ENCODE data around the gene ZBTB7C.

The ZBTB7C gene

DNA sequence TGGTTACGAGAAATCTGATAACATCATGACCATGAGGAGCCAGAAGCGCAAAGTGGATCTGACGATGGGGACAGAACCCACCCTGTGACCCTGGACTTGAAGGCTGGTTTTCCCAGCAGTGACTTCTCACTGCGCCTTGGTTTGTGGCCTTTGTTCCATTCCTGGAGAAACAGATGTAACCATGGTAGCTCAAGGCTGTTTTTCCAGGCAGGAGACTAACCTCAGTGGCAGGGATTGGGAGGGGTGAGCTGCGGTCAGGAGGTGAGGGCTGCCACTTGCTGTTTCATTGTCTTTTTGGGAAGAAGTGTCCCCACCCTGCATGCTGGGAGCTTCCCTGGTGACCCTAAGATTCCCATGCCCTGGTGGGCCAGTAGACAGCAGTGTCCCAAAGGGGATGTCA, 362.3 kb downstream of the ZBTB7C start:
- no peak for DNase-seq

GRCh38 chr18:48045744-48046143, 363.4 kb downstream of the ZBTB7C start:
- DNase-seq: no peak

- DNase-seq: no peak
These were observed 364.2 kb downstream of the ZBTB7C start for GRCh38 chr18:48044944-48045343.

GRCh38 chr18:48043166-48043565, 366.0 kb downstream of the ZBTB7C start:
- DNase-seq: no peak

DNA sequence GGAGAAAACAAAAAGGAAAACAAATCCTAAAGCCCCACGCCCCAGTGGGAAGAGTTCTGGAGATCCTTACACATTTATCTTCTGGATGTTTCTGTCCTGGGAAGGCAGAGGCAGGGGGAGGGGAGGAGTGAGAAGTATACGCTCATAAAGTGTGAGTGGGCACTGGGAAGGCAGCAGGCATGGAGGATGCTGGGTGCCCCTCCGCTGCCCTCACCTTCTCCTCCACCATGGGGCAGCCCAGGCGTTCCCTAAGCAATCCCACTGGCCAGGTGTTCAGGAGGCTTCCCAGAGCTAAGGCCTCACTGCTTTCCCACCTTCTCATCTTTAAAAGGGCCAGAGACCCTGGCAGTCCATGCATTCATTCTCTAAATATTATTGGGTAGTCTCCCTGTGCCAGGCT, 366.8 kb downstream of the ZBTB7C start:
- no peak for DNase-seq

DNA sequence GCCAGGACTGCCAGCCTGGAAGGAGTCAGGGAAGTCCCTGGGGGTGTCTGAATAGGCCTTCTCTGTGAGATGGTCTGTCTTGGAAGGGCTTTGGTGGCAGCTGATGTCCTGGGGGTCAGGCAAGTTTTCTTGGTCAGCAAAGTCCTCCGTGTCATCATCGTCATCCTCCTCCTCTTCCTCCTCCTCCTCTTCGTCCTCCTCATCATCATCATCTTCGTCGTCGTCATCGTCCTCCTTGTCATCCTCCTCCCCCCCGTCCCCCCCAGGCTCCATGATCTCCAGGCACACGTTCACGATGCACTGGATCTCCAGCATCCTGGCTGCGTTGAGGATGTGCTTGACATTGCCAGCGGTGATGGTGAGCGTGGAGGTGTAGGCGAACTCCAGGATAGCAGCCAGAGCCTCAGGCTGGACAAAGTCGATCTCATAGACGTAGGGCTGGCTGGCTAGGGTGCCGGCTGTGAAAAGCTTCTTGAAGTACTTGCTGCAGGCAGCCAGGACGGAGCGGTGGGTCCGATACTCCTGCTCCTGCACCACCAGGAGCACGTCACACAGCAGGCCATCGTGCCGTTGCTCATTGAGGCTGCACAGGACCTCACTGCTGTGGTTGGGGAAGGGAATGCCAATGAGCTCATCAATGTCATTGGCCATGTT, 368.6 kb downstream of the ZBTB7C start:
- DNase-seq: no peak

DNA sequence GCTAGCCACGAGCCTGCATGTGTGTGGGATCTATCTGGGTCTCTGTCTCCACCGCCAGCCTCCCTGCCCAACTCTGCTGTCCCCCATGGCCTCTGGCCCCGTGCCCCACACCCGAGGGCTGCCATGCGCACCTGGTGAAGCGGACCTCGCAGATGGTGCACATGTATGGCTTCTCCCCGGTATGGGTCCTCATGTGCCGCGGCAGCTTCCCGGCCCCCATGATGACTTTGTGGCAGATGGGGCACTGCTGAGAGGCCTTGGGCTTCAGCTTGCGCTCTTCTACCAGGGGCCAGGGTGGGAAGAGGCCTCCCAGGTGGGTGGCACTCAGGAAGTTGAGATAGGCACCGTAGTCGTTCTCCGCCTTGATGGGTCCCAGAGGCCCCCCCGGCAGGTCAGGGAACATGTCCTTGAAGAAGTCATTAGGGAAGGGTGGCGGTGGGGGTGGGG, 369.4 kb downstream of the ZBTB7C start:
- DNase-seq: no peak

DNA sequence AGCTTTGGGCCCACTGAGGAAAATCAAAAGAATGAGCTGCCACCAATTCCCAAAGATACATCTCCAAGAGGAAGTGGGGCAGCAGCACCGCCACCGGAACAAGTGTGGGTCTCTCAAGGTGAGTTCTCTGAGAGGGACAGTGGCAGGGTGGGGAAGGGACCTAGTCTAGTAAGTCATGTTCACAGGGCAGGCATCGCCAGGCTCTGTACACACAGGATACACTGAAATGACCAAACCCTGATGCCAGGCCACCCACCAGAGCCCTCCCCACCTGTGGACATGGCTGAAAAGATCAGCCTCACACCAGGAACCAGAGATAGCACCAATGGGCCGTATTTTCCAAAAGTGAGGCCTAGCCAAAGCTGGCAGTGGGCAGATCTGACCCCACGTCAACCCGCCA, 370.5 kb downstream of the ZBTB7C start:
- DNase-seq: no peak

DNA sequence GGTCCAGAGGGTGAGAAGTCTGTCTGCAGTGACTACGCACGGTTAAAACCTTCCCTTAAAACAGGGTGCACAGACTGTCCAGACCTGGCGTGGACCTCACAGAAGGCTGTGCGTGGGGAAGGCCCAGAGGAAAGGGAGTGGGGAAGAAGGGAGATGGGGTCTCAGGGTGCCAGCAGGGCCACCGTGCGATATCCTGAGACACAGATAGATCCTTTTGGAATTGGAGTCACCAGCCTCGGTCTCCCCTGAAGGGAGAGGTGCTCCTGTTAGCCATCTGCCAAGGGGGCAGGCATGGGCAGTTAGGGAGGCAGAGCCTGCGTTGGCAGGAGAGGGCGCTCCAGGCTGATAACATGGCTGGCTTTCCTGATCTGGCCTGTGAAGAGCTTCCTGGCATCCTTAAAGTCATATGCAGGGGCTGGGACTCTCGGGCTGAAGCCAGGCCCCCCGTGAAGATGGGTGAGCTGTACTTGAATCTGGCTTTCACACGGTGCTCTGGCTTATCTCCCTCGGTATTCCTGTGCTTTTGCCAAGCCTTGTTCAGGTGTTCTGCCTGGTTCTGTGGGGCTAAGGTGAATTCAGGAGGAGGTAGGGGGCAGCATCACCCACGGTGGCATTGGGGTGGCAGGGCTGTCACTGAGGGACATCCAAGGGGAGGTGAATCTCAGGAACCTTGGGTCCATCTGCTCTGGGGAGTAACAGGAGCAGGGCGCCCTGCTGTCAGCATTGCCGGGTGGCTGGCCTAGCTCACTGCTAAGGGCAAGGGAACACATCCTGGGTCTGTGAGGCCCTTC, 371.5 kb downstream of the ZBTB7C start:
- DNase-seq: no peak

DNA sequence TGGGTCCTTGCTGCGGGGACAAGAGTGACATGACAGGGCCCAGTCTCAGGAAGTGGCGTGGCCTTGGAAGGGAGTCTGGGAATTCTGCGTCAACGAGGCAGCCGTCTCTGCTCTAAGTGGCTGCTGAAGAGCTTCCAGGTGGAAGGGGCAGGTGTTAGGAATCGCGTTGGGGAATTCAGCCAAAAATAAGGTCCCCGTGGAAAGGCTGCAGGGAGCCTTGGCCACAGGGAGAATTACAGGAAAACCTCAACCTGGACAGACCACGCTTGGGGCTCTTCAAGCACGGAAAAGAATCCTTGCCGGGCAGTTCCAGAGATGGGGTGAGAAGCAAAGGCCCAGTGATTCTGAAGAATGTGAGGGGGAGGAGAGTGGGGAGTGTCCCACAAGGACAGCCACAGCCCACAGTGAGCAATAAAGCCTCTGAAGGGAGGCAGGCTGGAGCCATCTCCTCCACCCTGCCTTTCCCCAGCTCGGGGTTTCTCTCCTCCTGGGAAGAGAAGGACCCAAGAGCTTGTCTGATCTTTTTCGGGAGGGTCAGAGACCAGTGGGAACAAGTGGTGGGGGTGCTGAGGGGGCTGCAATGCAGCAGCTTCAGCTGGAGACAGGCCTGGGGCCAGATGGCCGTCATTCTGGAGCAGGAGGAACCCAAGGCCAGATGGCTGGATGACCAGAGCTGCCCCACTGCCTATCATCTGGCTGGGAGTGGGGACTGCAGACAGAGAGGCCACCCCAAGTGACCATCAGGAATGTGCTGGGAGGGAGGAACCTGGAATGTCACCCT, 372.4 kb downstream of the ZBTB7C start:
- no peak for DNase-seq

DNA sequence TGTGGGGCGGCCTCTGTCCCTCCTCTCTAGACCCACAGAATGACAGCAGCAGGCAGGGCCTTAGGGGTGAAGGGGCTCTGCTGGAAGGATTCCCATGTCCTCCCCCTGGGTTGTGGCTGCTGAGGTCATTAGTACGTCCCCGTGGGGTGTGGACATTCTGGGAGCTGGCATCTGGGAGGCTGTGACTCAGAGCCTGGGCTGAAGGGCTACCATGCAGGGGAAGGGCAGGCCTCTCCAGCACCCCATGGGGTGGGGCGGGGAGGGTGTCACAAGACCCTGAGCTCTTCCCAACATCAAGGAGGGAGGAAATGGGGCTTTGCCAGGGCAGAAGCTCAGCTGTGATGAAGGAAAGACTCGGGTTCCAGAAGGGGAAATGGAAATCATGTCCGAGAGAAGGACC, 373.0 kb downstream of the ZBTB7C start:
- no peak for DNase-seq

DNA sequence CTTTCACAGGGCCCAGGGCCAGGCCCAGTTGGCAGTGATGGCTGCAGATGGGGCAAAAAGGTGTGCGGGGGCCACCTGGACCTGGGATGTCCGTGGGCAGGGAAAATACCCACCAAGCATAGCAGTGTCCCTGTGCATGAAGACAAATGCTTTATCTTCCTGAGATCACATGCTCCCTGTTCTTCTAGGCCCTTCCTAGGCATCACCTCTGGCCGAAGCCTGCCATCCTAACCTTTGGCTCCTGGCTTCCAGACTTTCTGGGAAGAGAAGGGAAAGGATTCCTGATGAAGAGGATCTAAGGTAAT, 373.7 kb downstream of the ZBTB7C start:
- DNase-seq: no peak

GRCh38 chr18:48034651-48035555, 374.3 kb downstream of the ZBTB7C start:
- no peak for DNase-seq

- DNase-seq: no peak
These were observed 375.2 kb downstream of the ZBTB7C start for GRCh38 chr18:48033790-48034650.

DNA sequence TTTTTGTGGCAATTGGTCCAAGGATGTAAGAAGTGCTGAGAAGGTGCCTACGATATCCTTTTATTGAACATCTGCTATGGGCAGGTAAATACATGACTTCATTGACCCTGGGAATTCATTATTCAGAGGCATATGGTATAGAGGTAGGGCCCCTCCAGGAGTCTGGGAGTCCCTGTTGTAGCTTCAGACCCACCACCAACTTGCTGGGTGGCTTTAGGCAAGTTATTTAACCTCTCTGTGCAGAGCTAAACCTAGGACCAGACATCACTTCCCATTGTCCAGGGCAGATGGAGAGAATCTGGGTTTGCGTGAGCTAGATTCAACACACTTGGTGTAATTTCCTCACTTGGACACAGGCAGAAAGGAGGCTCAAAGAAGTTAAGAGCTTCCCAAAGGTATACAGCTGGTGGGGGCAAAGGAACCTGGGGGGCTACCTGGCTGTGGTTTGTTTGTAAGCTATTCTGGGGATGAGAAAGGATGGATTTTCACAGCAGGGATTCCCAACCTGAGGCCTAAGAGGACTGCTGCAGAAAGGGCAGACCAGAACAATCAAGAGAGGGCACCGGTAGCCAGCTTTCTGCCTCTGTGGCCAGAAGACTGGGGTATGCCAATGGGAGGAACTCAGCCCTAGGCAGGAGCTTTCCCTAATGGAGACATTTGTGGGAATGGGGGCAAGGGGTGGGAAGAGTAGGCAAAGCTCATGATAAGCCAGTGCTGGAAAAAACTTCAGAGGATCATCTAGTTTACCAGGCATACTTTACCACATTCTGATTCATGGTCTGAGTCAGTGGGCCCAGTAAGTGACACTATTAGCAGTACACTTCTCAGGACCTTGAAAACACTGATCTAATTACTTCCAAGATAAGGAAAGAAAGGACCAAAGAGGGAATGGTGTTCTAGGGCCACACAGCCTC, 376.1 kb downstream of the ZBTB7C start:
- no peak for DNase-seq

DNA sequence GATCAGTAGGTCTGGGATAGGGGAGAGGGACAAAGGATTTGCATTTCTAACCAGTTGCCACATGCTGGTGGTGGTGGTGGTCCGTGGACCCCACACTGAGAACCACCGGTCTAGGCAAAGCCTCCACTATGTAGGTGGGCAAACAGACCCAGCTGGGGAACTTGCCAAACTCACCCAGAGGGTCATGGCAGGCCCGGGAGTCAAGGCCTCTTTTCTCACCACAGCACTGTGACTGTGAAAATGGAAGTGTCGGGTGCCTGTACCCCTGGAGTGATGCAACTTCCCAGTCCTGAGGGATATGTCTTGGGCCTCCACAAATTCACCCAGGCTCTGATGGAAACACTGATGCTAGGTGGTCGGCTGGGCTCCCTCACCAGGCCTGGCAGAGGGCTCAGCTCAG, 377.5 kb downstream of the ZBTB7C start:
- DNase-seq: no peak

GRCh38 chr18:48030616-48031480, 378.3 kb downstream of the ZBTB7C start:
- DNase-seq: no peak

- no peak for DNase-seq
These were observed 379.7 kb downstream of the ZBTB7C start for GRCh38 chr18:48029296-48029986.

- DNase-seq: no peak
These were observed 380.5 kb downstream of the ZBTB7C start for GRCh38 chr18:48028696-48029095.
